COR-L47 (cell line): ENCODE data around the gene PHF20.
"Not testable (repeated sequence)": the region's sequence is repeated elsewhere in the genome, so short reads cannot be mapped to it uniquely, and the experiment has no call there.

Experiments
- DNase-seq: peaks from one replicate; lab custom pipeline; 2025; lab: John Stamatoyannopoulos, UW

The PHF20 gene

DNA sequence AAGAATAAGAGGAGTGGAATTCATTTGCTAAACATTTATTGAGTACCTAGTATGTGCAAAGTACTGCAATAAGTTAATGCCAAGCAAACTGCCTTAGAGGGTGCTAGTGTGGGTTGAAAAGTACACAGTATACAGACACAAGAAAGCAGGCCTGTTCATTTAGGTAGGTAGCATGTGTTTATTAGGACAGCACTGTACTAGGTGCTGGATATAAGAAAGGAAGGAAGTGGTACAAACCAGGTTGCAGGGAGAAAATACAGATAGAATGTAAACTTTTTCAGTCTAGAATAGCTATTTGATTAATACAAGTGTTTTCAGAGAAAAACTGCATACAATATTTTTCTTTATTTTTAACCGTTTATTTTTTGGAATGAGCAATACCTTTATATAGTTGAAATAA lies 68.1 kb downstream of the PHF20 start:
- DNase-seq, result no peak

- DNase-seq, result no peak
Observed at GRCh38 chr20:35840421-35840820, 68.6 kb downstream of the PHF20 start.

DNA sequence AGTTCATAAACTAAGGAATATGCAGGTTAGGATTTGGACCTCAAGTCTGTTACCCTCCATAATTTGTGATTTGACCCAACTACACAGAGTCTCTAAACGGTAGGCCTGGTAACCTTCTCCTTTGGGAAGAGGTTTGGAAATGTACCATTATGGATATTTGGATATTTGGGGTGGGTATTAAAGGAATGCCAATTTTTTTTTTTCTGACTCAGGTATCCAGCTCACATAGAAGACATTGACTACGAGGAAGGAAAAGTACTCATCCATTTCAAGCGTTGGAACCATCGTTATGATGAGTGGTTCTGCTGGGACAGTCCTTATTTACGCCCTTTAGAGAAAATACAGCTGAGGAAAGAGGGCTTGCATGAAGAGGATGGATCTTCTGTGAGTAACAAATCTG lies 70.5 kb downstream of the PHF20 start:
- no peak for DNase-seq

- not testable (repeated sequence) for DNase-seq
Observed at GRCh38 chr20:35843894-35844293, 72.1 kb downstream of the PHF20 start.

- DNase-seq, result no peak
Observed at GRCh38 chr20:35845561-35845960, 73.7 kb downstream of the PHF20 start.

DNA sequence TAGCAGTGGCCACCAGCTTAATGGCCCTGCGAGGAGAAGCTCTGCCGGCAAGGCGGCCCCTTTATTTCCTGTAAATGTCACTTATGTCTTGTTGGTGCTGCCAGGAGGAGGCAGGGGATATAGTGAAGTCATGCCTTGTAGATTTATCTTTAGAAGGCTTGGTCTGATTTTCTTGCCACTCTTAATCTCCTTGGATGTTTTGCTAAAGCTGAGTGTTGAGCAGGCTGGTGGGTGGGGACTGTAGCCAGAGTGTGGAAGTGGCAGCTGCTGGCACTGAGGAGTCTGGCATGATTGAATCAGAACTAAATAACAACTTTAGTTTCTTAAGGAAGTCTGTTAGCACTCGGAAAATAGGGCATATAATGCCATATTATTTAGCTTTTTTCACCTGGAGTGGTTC lies 77.9 kb downstream of the PHF20 start:
- no peak for DNase-seq

DNA sequence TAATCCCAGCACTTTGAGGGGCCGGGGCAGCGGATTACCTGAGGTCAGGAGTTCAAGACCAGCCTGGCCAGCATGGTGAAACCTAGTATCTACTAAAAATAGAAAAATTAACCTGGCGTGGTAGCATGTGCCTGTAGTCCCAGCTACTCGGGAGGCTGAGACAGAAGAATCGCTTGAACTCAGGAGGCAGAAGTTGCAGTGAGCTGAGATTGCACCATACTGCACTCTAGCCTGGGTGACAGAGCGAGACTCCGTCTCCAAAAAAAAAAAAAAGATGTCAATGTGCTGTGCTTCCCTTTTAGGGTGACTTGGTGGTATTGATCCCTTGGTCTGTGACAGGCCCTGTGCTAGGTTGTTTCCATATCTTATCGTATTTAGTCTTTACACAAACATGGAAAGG lies 79.8 kb downstream of the PHF20 start:
- not testable (repeated sequence) for DNase-seq

DNA sequence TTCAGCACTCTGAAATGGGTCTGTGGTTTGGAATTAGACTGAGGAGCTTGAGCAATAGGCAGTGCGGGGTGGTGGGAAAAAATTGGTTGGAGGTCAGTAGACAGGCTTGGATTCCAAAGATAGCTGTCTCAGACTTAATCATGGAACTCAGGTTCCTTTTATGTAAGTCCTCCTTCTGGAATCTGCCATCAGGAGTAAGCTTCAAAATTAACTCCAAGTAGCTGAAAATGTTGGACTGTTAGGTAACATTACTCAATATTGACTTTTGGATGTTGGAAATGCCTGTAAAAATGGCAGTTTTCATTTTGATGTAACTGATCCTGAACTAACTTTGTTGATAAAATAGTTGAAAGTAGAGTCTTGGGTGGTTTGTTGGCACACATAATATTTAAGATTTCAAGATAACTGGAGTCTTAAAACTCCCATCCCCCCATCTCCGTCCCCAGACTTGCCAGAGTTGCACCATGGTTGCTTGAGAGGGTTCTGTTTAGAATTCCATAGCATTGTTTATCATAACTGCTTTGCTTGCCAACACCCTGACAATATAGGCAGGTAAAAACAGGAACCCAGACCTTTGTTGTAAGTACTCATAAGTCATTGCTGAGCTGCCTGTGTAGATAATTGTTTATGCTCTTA lies 83.0 kb downstream of the PHF20 start:
- DNase-seq, result no peak

DNA sequence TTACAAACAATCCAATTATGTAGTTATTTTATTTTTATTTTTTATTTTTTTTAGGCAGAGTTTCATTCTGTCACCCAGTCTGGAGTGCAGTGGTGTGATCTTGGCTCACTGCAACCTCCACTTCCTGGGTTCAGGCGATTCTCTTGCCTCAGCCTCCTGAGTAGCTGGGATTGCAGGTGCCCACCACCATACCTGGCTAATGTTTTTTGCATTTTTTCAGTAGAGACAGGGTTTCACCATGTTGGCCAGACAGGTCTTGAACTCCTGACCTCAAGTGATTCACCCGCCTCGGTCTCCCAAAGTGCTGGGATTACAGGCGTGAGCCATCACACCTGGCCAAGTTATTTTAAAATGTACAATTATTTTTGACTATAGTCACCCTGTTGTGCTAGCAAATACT lies 83.8 kb downstream of the PHF20 start:
- DNase-seq, result not testable (repeated sequence)

DNA sequence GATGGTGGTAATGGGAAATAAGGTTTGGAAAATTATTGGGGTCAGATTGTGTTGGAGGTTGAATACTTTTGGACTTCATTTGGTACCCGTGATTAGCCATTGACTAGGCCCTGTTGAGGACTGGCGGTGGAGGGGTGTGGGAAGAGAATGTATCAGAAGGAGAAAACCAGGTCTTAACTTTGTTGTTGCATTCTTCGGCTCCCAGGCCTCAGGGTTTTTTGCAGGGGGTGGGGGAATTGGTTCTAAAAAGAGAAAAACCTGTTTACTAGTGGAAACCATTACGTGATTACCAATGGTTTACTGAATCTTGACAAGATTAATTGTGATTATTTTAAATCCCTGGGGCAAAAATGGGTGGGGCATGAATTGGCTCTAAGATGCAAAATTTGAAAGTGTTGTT lies 85.1 kb downstream of the PHF20 start:
- no peak for DNase-seq

GRCh38 chr20:35866418-35867202 lies 94.8 kb downstream of the PHF20 start:
- DNase-seq, result no peak

DNA sequence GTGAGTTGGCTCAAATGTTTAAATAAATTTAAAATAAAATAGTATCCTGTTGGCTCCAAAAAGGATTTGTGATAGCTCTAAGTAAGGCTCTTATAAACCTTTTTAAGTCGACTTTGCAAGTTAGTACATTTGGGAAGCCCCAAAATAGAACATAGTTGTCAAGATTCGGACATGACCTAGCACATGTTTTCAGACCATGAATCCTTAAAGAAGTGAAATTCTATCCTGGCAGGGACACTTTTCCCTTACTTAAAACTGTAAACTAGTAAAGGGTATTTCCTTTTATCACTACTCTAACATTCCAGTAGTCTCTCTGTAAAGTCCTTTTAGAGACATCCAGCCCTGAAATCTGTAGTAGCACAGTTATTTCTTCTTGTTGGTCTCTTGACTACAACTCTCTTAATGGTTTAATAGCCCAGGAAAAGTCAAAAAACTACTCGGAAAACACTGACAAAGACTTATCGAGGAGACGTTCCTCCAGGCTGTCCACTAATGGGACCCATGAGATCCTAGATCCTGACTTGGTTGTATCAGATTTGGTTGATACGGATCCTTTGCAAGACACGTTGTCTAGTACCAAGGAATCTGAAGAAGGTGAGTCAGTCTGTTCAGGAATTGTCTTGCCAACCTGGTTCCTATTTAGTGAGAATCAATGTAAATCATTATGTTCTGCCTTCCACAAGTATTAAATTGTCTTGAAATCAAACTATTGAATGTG lies 98.9 kb downstream of the PHF20 start:
- no peak for DNase-seq

DNA sequence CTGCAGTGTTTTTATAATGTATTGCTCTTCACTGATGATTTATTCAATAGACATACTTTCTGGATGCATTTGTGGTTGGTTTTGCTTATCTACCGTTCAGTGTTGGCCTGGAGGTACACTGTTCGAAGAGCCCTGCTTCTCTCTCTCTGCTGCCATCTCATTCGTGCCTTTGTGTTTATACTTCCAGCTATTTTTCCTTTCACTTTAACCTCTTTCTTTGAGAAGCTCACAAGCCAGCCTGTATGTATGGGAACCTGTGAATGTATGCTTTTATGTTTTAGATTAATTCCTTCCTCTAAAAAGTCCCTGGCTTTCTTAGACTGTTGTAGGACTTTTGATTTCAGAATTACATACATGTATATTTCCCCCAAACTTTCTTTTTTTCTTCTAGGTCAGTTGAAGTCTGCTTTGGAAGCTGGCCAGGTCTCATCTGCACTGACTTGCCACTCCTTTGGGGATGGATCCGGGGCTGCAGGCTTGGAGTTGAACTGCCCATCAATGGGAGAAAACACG lies 99.5 kb downstream of the PHF20 start:
- no peak for DNase-seq

DNA sequence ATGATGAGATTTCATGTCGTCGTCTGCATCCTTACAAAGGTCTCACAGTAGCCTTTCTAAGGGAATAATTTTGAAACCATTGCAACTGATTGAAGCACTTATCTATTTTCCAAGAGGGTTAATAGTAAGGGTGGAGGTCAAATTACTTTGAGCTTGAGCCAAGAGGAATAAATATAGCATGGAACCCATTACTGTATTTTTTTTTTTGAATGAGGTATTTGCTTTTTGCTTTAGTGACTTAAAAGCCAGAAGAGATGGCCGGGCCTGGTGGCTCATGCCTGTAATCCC lies 104.2 kb downstream of the PHF20 start:
- DNase-seq, result no peak

DNA sequence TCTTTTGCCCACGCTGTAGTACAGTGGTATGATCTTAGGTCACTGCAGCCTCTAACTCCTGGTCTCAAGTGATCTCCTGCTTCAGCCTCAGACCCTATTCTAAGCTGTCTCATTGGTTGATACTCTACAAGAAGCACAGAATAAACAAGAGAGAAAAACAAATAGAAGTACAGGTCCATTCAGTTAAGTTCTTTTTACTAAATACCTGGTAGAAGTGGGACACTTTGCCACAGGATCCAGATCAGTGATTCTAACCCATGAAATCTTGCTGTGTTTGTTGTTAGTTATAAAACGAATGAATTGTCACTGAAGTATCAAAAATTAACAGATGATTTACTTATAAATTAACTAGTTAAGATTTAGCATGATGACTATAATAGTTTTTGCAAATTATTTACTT lies 105.8 kb downstream of the PHF20 start:
- DNase-seq, result no peak

DNA sequence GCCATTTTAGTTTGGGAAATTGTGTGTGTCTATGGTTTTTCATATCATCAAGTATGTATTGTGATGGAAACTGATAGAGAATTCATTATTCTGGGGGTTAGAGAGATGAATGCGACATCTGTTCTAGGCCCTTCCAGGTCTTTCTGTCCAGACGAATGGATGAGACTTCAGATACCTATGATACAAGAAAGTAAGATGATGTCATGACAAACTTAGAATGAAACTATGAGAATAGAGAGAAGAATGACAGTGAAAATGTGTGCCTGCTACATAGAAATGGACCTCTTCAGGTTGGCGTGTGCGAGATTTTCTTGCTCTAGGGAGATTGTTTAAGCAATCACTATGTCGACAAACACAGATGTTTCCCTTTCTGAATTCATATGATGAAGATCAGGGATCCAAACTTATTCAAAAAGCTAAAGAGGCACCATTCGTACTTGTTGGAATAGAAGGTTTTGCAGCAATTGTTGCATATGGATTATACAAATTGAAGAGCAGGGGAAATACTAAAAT lies 106.4 kb downstream of the PHF20 start:
- no peak for DNase-seq

DNA sequence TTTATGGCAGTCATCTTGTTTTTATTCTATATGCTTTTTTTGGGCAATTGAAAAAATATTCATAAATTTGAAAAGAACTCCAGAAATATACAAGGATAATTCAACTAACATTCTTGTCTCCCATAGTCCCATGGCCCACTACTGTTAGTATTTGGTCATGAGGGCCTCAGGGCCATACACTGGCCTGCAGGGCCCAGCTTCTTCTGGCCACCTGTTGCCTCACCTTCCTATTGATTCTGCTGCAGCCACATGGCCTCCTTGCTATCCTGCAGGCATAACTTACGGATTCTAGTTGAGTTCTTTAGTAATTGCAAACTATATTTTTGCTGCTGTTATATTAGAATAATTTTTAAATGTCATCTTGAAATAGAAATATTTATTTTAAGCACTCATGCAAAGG lies 109.9 kb downstream of the PHF20 start:
- no peak for DNase-seq

DNA sequence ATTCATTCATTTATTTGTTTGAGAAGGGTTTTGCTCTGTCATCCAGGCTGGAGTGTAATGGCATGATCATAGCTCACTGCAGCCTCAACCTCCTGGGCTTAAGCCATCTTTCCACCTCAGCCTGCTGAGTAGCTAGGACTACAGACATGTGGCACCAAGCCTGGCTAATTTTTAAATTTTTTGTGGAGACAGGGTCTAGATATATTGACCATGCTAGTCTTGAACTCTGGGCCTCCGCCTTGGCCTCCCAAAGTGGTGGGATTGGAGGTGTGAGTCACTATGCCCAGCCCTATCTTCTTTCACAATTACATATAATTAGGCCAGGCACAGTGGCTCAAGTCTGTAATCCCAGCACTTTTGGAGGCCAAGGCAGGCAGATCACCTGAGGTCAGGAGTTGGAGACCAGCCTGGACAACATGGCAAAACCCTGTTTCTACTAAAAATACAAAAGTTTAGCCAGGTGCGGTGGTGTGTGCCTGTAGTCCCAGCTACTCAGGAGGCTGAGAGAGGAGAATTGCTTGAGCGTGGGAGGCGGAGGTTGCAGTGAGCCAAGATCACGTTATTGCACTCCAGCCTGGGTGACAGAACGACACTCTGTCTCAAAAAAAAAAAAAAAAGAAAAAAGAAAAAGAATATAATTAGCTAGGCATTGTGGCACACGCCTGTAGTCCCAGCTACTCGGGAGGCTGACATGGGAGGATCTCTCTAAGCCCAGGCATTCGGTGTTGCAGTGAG lies 110.8 kb downstream of the PHF20 start:
- not testable (repeated sequence) for DNase-seq

DNA sequence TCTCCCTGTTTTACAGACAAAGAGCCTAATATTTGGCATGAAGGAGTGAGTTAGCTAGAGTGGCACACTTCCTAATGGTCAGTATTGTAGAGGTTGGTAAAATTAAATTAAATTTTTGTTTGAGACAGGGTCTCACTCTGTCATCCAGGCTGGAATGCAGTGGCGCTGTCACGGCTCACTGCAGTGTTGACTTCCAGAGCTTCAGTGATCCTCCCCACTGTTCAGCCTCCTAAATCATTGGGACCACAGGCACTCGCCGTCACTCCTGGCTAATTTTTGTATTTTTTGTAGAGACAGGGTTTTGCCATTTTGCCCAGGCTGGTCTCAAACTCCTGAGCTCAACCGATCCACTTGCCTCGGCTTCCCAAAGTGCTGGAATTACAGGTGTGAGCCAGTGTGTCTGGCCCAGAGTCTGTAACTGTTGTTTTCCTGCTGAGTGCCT lies 111.5 kb downstream of the PHF20 start:
- DNase-seq, result no peak

- DNase-seq, result peak; percentile 34
Observed at GRCh38 chr20:35883778-35884540, 112.1 kb downstream of the PHF20 start.

DNA sequence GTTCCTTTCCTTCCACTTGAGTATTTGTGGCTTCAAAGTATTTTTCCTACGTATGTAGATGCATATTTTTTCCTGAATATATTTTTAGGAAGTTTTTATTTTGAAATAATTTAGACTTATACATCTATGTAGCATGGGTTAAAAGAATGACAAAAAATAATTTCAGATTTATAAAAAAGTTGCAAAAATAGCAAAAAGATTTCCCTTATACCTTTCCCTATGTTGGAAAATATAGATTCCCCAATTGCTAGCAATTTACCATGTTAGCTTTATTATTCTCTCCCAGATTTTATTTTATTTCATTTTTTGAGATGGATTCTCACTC lies 112.7 kb downstream of the PHF20 start:
- DNase-seq, result no peak

- DNase-seq, result no peak
Observed at GRCh38 chr20:35885212-35885611, 113.4 kb downstream of the PHF20 start.
